GDM1 (cell line): ENCODE measurements around the gene FGF6.
"Not testable (repeated sequence)": the region's sequence is repeated elsewhere in the genome, so short reads cannot be mapped to it uniquely, and the experiment has no call there.

Experiments used
- DNase-seq: peaks from one replicate; lab custom pipeline; 2025; lab: John Stamatoyannopoulos, UW

FGF6 gene

GRCh38 chr12:4445156-4446101, at the start of gene FGF6:
TSS of gene FGF6 (minus strand) at chr12:4445815. CDS start at chr12:4445570, 245 bp downstream.
- DNase-seq, result no peak

- DNase-seq, result no peak
Measured at GRCh38 chr12:4490973-4491372, 45.4 kb upstream of the FGF6 start.

- DNase-seq, result no peak
Measured at GRCh38 chr12:4489556-4489955, 43.9 kb upstream of the FGF6 start.

- no peak for DNase-seq
Measured at GRCh38 chr12:4486980-4487379, 41.4 kb upstream of the FGF6 start.

- no peak for DNase-seq
Measured at GRCh38 chr12:4486049-4486699, 40.6 kb upstream of the FGF6 start.

GRCh38 chr12:4483885-4484823, 38.5 kb upstream of the FGF6 start:
- DNase-seq, result no peak

GRCh38 chr12:4482936-4483335, 37.3 kb upstream of the FGF6 start:
- DNase-seq, result no peak

GRCh38 chr12:4478933-4479332, 33.3 kb upstream of the FGF6 start:
- DNase-seq, result no peak

- DNase-seq, result no peak
Measured at GRCh38 chr12:4477129-4477528, 31.5 kb upstream of the FGF6 start.

GRCh38 chr12:4472046-4472445, 26.4 kb upstream of the FGF6 start:
- no peak for DNase-seq

GRCh38 chr12:4471256-4471655, 25.6 kb upstream of the FGF6 start:
- DNase-seq, result no peak

- DNase-seq, result no peak
Measured at GRCh38 chr12:4468994-4469393, 23.4 kb upstream of the FGF6 start.

GRCh38 chr12:4460761-4461160, 15.1 kb upstream of the FGF6 start:
- DNase-seq, result no peak

GRCh38 chr12:4455849-4456248, 10.2 kb upstream of the FGF6 start:
- not testable (repeated sequence) for DNase-seq

GRCh38 chr12:4454315-4454860, 8.8 kb upstream of the FGF6 start:
- DNase-seq, result no peak

- DNase-seq, result no peak
Measured at GRCh38 chr12:4451694-4452093, 6.1 kb upstream of the FGF6 start.

- no peak for DNase-seq
Measured at GRCh38 chr12:4450551-4451112, 5.0 kb upstream of the FGF6 start.

GRCh38 chr12:4449851-4450221, 4.2 kb upstream of the FGF6 start:
- DNase-seq, result no peak

- DNase-seq, result no peak
Measured at GRCh38 chr12:4448943-4449850, 3.6 kb upstream of the FGF6 start.

- no peak for DNase-seq
Measured at GRCh38 chr12:4448371-4448940, 2.8 kb upstream of the FGF6 start.
